Measurements from ENCODE around the gene DHRS3.
"Not testable (repeated sequence)": the region's sequence is repeated elsewhere in the genome, so short reads cannot be mapped to it uniquely, and the experiment has no call there.

Gene DHRS3

GRCh38 chr1:12552111-12552888, 65.7 kb downstream of the DHRS3 start:
- no peak for DNase-seq

DNA sequence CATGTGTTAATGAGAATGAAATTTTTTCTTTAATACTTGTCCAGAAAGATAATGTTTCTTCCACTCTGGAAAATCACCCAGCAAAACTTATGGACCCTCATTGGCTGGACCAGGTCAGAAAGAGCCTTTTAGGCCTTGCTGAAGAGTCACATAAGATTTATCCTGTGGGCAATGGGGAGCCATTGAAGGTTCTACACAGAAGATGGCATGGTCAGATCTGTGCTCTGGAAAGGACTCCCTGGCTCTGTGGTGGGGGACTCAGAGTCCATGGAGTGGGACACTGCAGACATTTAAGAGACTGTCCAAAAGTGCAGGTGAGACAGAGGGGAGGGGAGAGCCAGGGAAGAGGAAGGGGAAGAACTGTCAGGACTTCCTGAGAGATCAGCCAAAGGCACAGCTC, 66.4 kb downstream of the DHRS3 start:
- no peak for DNase-seq

- DNase-seq: peak; percentile 25 to 31
Observed at GRCh38 chr1:12549460-12550349, 68.3 kb downstream of the DHRS3 start.

DNA sequence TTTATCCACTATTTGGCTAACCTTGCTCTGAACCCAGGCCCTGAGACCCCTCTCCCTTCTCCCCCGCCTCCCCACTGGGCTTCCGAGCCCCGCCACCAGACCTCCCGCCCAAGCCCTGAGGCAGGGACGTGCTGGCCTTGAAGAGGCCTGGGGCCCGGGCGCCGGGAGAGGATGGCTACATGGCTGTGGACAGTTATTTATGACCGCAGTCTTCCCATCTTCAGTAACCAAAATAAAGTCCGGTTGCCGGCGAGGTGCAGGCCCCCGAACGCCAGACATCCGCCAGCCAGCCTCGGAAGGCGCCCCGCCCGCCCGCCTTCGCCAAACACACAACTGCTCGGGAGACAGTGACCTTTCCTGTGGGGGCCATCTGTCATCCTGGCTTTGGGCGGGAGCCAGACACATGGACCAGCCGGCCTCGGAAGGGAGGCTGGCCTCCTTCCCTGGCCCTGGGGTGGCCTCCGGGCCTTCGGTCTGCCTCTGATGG, 69.0 kb downstream of the DHRS3 start:
- peak in 1 of 2 experiments; percentile 39 for DNase-seq

- no peak for DNase-seq
Observed at GRCh38 chr1:12548279-12548972, 69.6 kb downstream of the DHRS3 start.

DNA sequence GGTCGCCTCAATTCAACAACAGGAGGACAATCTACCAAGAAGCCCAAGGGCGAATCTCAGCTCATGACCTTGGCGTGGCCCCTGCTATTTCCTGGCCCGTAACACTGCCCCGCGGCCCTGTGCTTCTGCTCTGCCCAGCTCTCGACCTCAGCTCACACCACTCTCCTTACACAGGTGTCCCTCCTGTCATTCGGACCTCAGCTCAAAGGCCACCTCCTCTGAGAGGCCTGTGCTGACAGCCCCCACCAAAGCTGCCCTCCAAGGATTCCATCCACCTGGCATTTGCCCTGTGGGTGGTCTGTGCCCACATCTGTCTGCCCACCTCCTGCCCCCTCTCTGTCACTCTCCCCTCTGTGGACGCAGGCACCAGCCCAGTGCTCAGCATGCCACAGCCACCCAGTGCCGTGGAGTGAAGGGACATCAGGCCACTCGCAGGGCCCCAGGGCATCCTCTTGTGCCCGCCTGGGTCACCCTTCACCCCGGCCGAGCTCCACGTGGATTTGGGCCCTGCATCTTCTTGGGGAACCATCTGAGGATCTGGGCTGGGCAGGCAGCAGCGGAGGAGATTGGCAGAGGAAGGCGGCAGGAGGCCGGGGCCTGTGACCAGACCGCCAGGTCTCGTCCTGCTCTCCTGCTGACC, 70.3 kb downstream of the DHRS3 start:
- no peak for DNase-seq

DNA sequence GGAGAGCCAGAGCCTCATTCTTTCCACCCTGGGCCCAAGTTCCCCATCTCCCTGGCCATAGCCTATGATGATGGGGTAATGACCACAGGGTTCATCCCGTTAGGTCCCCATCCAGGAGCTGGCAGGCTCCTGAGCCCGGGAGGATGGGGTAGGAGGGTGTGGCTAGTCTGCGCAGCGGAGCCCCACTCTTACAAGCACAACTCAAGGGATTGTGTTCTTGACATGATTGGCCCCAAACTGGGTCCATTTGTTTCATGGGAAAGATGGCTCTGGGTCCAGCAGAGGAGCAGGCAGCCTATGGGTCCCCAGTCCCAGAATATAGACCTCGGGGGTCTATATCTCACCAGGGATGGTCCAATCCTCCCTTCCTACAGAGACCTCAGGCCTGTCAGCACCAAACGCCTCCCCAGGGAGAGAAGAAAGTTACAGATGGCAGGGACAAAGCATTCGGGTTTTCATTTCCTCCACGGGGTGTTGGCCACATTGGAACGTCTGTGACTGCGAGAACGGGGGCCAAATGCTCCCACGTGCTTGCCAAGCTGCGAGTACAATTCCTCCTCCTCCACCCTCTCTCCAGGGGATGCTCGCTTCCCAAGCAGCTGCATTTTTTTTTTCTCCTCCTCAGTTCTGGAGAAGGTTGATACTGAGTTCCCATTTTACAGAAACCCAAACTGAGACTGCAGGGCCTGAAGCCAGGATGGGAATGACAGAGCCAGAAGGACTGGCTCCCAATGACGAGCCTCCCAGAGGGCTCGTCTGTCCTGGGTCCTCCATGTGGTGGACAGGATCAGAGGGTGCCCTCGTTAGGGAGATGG, 71.0 kb downstream of the DHRS3 start:
- no peak for DNase-seq

GRCh38 chr1:12544992-12545391, 73.0 kb downstream of the DHRS3 start:
- no peak for DNase-seq

GRCh38 chr1:12544357-12544756, 73.7 kb downstream of the DHRS3 start:
- DNase-seq: no peak

- DNase-seq: no peak
Observed at GRCh38 chr1:12543740-12544154, 74.3 kb downstream of the DHRS3 start.

- DNase-seq: no peak
Observed at GRCh38 chr1:12542616-12543592, 75.1 kb downstream of the DHRS3 start.

DNA sequence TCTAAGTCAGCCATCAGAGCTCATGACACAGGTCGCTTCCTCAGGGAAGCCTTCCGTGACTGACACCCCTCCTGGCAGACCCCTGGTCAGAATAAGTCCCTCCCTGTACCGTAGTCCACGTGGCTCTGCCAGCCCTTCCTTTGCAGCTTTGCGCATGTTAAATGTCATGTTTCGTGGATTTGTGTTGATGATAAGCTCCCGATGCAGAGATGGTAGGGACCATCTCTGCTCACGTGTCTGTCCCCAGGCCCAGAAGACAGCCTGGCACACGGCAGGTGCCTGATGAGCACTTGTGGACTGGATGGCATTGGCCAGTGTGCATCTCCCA, 75.9 kb downstream of the DHRS3 start:
- DNase-seq: no peak

- DNase-seq: no peak
Observed at GRCh38 chr1:12541274-12542137, 76.5 kb downstream of the DHRS3 start.

GRCh38 chr1:12540580-12541273, 77.3 kb downstream of the DHRS3 start:
- DNase-seq: no peak

- no peak for DNase-seq
Observed at GRCh38 chr1:12539705-12540579, 78.1 kb downstream of the DHRS3 start.

DNA sequence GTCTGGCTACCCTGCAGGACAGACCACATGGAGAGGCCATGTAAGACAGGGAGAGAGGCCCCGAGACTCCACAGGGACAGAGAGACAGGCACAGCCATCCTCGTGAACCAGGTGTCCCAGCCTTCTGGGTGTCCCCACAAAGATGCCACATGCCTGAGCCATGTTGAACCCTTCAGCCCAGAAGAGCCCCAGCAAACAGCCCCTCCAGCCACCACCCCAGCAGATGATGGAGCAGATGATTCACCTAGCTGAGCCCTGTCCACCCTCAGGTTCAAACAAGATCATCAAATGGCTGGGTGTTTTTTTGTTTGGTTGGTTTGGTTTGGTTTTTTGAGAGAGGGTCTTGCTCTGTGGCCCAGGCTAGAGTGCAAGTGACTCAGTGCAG, 78.7 kb downstream of the DHRS3 start:
- DNase-seq: no peak

GRCh38 chr1:12538536-12538935, 79.5 kb downstream of the DHRS3 start:
- DNase-seq: not testable (repeated sequence)

DNA sequence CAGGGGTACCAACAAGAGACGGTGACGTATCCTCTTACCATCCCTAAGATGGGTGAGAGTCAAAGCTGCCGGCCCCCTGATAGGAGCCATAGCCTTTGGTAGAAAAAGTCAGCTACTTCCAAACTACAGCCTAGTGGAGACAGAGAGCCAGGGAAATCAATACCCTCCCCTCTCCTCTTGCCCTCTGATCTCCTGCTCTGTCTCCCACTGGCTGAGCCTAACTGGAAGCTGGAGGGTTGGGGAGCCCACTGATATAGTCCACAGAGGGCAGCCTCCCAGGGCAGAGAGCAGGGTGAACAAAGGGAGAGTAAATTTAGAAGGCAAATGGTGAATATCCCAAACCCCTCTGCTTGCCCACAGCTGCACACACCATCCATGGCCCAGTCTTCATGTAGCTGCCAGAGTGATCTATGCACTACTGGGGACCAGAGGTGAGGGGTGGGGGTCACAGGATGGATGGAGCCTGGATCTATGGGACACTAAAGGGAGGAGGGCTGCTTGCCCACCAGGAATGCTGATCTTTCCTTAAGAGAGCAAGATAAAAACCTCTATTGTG, 80.0 kb downstream of the DHRS3 start:
- no peak for DNase-seq

All from SHP77 (cell line).